HepG2 (cell line): Measurements from ENCODE around the gene ZNF467. TPM values are rescaled to one million over a fixed set of nuclear protein-coding genes. Genes with fewer than 3 reads are reported as not detected.
A peak's percentile ranks its signal among the peaks of the same experiment; 100 is the strongest.

Experiments
- ISL2 ChIP-seq: sonication (generic); formaldehyde crosslinking; IDR thresholded peaks from 2 replicates; pipeline ENCODE4 v1.5.0; 2020; ENCODE audit warnings: missing genetic modification reagents
- KDM5B ChIP-seq: sonication (generic); formaldehyde crosslinking; IDR thresholded peaks from 2 replicates; pipeline ENCODE4 v1.4.0; 2020; ENCODE audit warnings: missing genetic modification reagents, mild to moderate bottlenecking, borderline replicate concordance
- KMT2B ChIP-seq: IDR thresholded peaks from 2 replicates; pipeline ENCODE4 v1.6.1; 2016; ENCODE audit warnings: missing genetic modification reagents, missing compliant biosample characterization
- polyA plus RNA-seq, 8 experiments: library from polyadenylated mRNA; depleted of rRNA in 3 of 8; stranded (reverse) in 7 of 8; unstranded in 1 of 8; fragments of >200 nt; fragmentation: Illumina TruSeq in 4 of 8; extraction: Trizol in 4 of 8; gene quantifications; 2 replicates each; pipeline versions ENCODE4 v1.2.1 to v1.2.3, GENCODE V29; 2011 to 2016; ENCODE audit warnings: low read depth in 4 of 8, missing spikeins in 1 of 8, mixed read lengths in 1 of 8; ENCODE audit not compliant: insufficient read depth in 1 of 8
- total RNA-seq, 5 experiments: library from RNA; depleted of rRNA; stranded (reverse); fragments of >200 nt; fragmentation: Illumina TruSeq; extraction: Trizol; gene quantifications; 2 replicates each; pipeline ENCODE4 v1.2.3, GENCODE V29; 2016; ENCODE audit warnings: low read depth in 1 of 5
- TF ChIP-seq, protein P1 (sequence below), 2 experiments: fragments of 450-650 bp in 1 of 2; sonication (generic) in 1 of 2; formaldehyde crosslinking in 1 of 2; IDR thresholded peaks; 2 replicates each; pipeline versions ENCODE4 v1.6.1 to v1.8.0; 2016 to 2022; ENCODE audit warnings: antibody characterized with exemption in 1 of 2, mild to moderate bottlenecking in 1 of 2, missing genetic modification reagents in 1 of 2
- TF ChIP-seq, protein P2 (sequence below): sonication (generic); formaldehyde crosslinking; IDR thresholded peaks from 2 replicates; pipeline ENCODE4 v1.5.1; 2020; ENCODE audit warnings: mild to moderate bottlenecking, missing genetic modification reagents, moderate library complexity
- TF ChIP-seq, protein P3 (sequence below): sonication (generic); IDR thresholded peaks from 2 replicates; pipeline ENCODE4 v1.6.1; 2016; ENCODE audit warnings: low read depth, borderline replicate concordance

The ZNF467 gene
- total and polyA plus RNA-seq, 2 of the 13 experiments (the other 11 are each of a cell fraction or from before 2014, with no cell fraction given), result 0.03 TPM; not detected in 1

DNA sequence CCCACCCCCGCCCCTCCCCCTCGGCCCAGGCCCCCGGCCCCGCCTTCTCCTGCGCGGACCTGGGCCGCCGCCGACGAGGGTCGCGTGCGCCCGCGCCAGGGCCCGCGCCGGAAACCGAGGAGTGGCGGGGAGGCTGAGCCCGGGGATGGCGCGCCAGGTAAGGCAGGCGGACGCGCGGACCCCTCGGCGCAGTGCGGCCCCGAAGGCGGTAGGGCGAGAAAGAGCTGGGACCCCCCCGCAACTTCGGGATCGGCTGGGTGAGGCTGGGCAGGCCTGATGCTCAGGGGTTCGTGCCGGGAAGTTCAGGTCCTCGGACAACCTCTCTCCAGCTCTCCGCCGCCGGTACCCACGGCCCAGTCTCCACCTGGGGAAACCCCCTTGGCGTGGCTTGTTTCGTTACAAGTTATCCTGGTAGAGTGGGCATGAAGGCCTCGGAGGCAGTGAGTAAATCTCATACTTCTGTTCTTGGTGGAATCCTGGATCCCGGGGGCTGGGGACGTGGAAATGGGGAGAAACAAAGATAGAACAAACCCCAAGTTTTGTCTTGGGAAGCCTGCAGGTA, 58.4 kb downstream of the ZNF467 start (continued):
- TF ChIP-seq, protein P1, sequence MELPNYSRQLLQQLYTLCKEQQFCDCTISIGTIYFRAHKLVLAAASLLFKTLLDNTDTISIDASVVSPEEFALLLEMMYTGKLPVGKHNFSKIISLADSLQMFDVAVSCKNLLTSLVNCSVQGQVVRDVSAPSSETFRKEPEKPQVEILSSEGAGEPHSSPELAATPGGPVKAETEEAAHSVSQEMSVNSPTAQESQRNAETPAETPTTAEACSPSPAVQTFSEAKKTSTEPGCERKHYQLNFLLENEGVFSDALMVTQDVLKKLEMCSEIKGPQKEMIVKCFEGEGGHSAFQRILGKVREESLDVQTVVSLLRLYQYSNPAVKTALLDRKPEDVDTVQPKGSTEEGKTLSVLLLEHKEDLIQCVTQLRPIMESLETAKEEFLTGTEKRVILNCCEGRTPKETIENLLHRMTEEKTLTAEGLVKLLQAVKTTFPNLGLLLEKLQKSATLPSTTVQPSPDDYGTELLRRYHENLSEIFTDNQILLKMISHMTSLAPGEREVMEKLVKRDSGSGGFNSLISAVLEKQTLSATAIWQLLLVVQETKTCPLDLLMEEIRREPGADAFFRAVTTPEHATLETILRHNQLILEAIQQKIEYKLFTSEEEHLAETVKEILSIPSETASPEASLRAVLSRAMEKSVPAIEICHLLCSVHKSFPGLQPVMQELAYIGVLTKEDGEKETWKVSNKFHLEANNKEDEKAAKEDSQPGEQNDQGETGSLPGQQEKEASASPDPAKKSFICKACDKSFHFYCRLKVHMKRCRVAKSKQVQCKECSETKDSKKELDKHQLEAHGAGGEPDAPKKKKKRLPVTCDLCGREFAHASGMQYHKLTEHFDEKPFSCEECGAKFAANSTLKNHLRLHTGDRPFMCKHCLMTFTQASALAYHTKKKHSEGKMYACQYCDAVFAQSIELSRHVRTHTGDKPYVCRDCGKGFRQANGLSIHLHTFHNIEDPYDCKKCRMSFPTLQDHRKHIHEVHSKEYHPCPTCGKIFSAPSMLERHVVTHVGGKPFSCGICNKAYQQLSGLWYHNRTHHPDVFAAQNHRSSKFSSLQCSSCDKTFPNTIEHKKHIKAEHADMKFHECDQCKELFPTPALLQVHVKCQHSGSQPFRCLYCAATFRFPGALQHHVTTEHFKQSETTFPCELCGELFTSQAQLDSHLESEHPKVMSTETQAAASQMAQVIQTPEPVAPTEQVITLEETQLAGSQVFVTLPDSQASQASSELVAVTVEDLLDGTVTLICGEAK (IDR thresholded peaks at IDR 0.05), result no peak
- TF ChIP-seq, protein P1 (CRISPR knock-in tag; IDR thresholded peaks at IDR 0.05), result 0 out of 2 replicates have a peak, but pooled peaks have one; percentile 11
- TF ChIP-seq KDM5B, result no peak
- TF ChIP-seq, protein P2, sequence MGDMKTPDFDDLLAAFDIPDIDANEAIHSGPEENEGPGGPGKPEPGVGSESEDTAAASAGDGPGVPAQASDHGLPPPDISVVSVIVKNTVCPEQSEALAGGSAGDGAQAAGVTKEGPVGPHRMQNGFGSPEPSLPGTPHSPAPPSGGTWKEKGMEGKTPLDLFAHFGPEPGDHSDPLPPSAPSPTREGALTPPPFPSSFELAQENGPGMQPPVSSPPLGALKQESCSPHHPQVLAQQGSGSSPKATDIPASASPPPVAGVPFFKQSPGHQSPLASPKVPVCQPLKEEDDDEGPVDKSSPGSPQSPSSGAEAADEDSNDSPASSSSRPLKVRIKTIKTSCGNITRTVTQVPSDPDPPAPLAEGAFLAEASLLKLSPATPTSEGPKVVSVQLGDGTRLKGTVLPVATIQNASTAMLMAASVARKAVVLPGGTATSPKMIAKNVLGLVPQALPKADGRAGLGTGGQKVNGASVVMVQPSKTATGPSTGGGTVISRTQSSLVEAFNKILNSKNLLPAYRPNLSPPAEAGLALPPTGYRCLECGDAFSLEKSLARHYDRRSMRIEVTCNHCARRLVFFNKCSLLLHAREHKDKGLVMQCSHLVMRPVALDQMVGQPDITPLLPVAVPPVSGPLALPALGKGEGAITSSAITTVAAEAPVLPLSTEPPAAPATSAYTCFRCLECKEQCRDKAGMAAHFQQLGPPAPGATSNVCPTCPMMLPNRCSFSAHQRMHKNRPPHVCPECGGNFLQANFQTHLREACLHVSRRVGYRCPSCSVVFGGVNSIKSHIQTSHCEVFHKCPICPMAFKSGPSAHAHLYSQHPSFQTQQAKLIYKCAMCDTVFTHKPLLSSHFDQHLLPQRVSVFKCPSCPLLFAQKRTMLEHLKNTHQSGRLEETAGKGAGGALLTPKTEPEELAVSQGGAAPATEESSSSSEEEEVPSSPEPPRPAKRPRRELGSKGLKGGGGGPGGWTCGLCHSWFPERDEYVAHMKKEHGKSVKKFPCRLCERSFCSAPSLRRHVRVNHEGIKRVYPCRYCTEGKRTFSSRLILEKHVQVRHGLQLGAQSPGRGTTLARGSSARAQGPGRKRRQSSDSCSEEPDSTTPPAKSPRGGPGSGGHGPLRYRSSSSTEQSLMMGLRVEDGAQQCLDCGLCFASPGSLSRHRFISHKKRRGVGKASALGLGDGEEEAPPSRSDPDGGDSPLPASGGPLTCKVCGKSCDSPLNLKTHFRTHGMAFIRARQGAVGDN (CRISPR knock-in tag), result peak; percentile 71
- no peak for TF ChIP-seq KMT2B (CRISPR knock-in tag)
- no peak for TF ChIP-seq ISL2
- TF ChIP-seq, protein P3, sequence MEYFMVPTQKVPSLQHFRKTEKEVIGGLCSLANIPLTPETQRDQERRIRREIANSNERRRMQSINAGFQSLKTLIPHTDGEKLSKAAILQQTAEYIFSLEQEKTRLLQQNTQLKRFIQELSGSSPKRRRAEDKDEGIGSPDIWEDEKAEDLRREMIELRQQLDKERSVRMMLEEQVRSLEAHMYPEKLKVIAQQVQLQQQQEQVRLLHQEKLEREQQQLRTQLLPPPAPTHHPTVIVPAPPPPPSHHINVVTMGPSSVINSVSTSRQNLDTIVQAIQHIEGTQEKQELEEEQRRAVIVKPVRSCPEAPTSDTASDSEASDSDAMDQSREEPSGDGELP, result no peak
